IPS-20b (cell line): ENCODE data around the gene TMEM163.

ENCODE experiments used
- H3K27ac ChIP-seq: one replicate; pipeline ENCODE4 v1.5.1; 2013; ENCODE audit warnings: low read length
- H3K27me3 ChIP-seq: 2 replicates; pipeline ENCODE4 v1.6.1; 2013; ENCODE audit warnings: mild to moderate bottlenecking, low read length, inconsistent platforms; ENCODE audit not compliant: insufficient read depth
- H3K36me3 ChIP-seq: 2 replicates; pipeline ENCODE4 v1.6.1; 2013; ENCODE audit warnings: low read depth, mild to moderate bottlenecking, inconsistent platforms, low read length, moderate library complexity; ENCODE audit not compliant: insufficient read depth
- H3K4me1 ChIP-seq: 2 replicates; pipeline ENCODE4 v1.6.1; 2013; ENCODE audit warnings: mild to moderate bottlenecking, control low read depth, inconsistent platforms, low read length, moderate library complexity; ENCODE audit not compliant: insufficient read depth
- H3K4me3 ChIP-seq: 2 replicates; pipeline ENCODE4 v1.5.1; 2013; ENCODE audit warnings: mild to moderate bottlenecking, low read length, inconsistent platforms
- H3K9ac ChIP-seq: 2 replicates; pipeline ENCODE4 v1.6.1; 2013; ENCODE audit warnings: low read depth, mild to moderate bottlenecking, inconsistent platforms, low read length, moderate library complexity
- H3K9me3 ChIP-seq: 2 replicates; pipeline ENCODE4 v1.6.1; 2013; ENCODE audit warnings: mild to moderate bottlenecking, low read depth, low read length, inconsistent platforms; ENCODE audit not compliant: insufficient read depth

TMEM163 gene

DNA sequence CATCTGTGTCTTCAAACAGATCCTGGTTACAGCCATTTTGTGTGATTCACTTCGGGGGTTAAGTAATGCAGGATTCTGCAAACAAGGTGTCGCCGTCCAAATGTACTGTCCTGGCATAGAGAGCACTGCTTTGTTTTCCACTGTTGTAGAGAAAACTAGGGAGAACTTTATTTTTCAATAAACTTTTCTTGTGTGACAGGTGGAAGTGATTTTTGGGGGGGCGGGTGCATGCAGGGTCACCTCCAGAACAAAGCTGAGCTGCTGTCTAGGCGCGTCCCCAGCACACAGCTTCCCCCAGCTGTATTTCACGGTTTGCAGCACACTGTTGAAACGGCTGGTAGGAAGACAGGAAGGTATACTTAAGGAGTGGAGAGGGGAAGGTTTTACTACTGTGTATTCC, 264.4 kb downstream of the TMEM163 start:
- H3K9me3 ChIP-seq = no peaks in the 10 kb centered on the region
- H3K9ac ChIP-seq = no peak overlapping the region
- no peaks in the 10 kb centered on the region for H3K27me3 ChIP-seq
- H3K27ac ChIP-seq = no peak overlapping the region
- no peaks in the 10 kb centered on the region for H3K36me3 ChIP-seq
- H3K4me3 ChIP-seq = no peak overlapping the region
- no peaks in the 10 kb centered on the region for H3K4me1 ChIP-seq

- H3K36me3 ChIP-seq = 0 out of 2 replicates have a peak, but pooled peaks cover under 1% of the 10 kb centered on the region
- no peaks in the 10 kb centered on the region for H3K27me3 ChIP-seq
- H3K9ac ChIP-seq = no peak overlapping the region
- no peaks in the 10 kb centered on the region for H3K9me3 ChIP-seq
- no peaks in the 10 kb centered on the region for H3K4me1 ChIP-seq
- no peak overlapping the region for H3K4me3 ChIP-seq
- no peak overlapping the region for H3K27ac ChIP-seq
Measured at GRCh38 chr2:134453973-134454372, 264.8 kb downstream of the TMEM163 start.

GRCh38 chr2:134453476-134453875, 265.3 kb downstream of the TMEM163 start:
- Histone ChIP-seq H3K27ac (no peak overlapping the region), H3K36me3 (0 out of 2 replicates have a peak, but pooled peaks cover 5% of the 10 kb centered on the region), H3K4me1 (no peaks in the 10 kb centered on the region), H3K27me3 (no peaks in the 10 kb centered on the region), H3K9ac (no peak overlapping the region), H3K4me3 (no peak overlapping the region), H3K9me3 (no peaks in the 10 kb centered on the region)

- no peak overlapping the region for H3K27ac ChIP-seq
- 0 out of 2 replicates have a peak, but pooled peaks cover 5% of the 10 kb centered on the region for H3K36me3 ChIP-seq
- H3K9ac ChIP-seq = no peak overlapping the region
- H3K4me1 ChIP-seq = no peaks in the 10 kb centered on the region
- H3K9me3 ChIP-seq = no peaks in the 10 kb centered on the region
- H3K27me3 ChIP-seq = no peaks in the 10 kb centered on the region
- no peak overlapping the region for H3K4me3 ChIP-seq
Measured at GRCh38 chr2:134452042-134452733, 266.6 kb downstream of the TMEM163 start.

- no peak overlapping the region for H3K27ac ChIP-seq
- no peaks in the 10 kb centered on the region for H3K4me1 ChIP-seq
- H3K4me3 ChIP-seq = no peak overlapping the region
- H3K9ac ChIP-seq = no peak overlapping the region
- H3K9me3 ChIP-seq = no peaks in the 10 kb centered on the region
- no peaks in the 10 kb centered on the region for H3K27me3 ChIP-seq
- H3K36me3 ChIP-seq = 0 out of 2 replicates have a peak, but pooled peaks cover 5% of the 10 kb centered on the region
Measured at GRCh38 chr2:134451347-134451630, 267.5 kb downstream of the TMEM163 start.

- Histone ChIP-seq H3K4me1 (no peaks in the 10 kb centered on the region), H3K36me3 (peaks cover 5% of the 10 kb centered on the region; the same call in 1 of the 2 replicates), H3K4me3 (no peak overlapping the region), H3K27ac (no peak overlapping the region), H3K9ac (no peak overlapping the region), H3K9me3 (no peaks in the 10 kb centered on the region), H3K27me3 (no peaks in the 10 kb centered on the region)
Measured at GRCh38 chr2:134449751-134450513, 268.9 kb downstream of the TMEM163 start.

DNA sequence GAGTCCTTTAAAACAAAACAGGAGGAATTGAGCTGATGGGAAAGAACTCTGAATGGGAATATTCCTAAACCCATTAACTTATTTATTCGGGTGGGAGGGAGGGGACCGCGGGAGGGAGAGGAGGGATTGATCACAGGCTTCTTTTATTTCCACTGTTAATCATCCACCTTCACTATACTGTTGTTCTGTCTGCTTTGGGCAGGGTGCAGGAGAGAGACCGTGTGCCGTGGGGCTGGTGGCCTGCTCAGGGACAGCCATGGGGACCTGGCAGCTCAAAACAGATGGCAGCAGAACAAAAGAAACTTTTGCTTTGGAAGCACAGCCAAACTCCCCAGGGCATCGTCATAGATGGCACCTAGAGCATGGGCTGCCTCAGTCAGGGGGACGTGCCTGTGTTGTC, 269.6 kb downstream of the TMEM163 start:
- no peaks in the 10 kb centered on the region for H3K9me3 ChIP-seq
- H3K4me3 ChIP-seq = no peak overlapping the region
- H3K27me3 ChIP-seq = no peaks in the 10 kb centered on the region
- no peak overlapping the region for H3K27ac ChIP-seq
- no peaks in the 10 kb centered on the region for H3K4me1 ChIP-seq
- H3K9ac ChIP-seq = no peak overlapping the region
- H3K36me3 ChIP-seq = peaks cover 5% of the 10 kb centered on the region; the same call in 1 of the 2 replicates

GRCh38 chr2:134448650-134449049, 270.1 kb downstream of the TMEM163 start:
- H3K4me1 ChIP-seq = no peaks in the 10 kb centered on the region
- no peak overlapping the region for H3K9ac ChIP-seq
- no peak overlapping the region for H3K4me3 ChIP-seq
- H3K9me3 ChIP-seq = no peaks in the 10 kb centered on the region
- H3K27ac ChIP-seq = no peak overlapping the region
- peaks cover 5% of the 10 kb centered on the region; the same call in 1 of the 2 replicates for H3K36me3 ChIP-seq
- no peaks in the 10 kb centered on the region for H3K27me3 ChIP-seq

DNA sequence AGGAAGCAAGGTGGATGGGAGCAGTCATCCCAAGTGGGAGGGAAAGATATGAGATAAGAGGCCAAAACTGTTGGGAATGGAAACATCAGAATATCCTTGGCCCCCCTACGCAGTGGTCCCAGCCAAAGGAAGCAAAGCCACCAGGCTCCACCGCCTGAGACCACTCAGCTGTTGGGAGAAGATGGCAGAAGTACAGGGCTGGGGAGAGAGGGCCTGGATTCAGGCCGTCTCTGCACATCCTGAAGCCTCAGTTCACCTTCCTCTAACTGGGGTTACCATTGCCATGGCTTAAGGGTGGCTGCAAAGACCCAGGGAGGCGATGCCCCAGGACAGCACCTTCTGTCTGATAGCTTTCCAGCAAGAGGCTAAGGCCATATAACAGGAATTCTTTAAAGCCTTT, 271.1 kb downstream of the TMEM163 start:
- H3K27me3 ChIP-seq = no peaks in the 10 kb centered on the region
- H3K27ac ChIP-seq = no peak overlapping the region
- H3K4me1 ChIP-seq = no peaks in the 10 kb centered on the region
- no peaks in the 10 kb centered on the region for H3K9me3 ChIP-seq
- H3K36me3 ChIP-seq = peaks cover 5% of the 10 kb centered on the region; the same call in 1 of the 2 replicates
- no peak overlapping the region for H3K9ac ChIP-seq
- no peak overlapping the region for H3K4me3 ChIP-seq

- H3K4me1 ChIP-seq = no peaks in the 10 kb centered on the region
- no peaks in the 10 kb centered on the region for H3K27me3 ChIP-seq
- no peaks in the 10 kb centered on the region for H3K9me3 ChIP-seq
- H3K36me3 ChIP-seq = peaks cover 5% of the 10 kb centered on the region; the same call in 1 of the 2 replicates
- no peak overlapping the region for H3K9ac ChIP-seq
- H3K4me3 ChIP-seq = no peak overlapping the region
- H3K27ac ChIP-seq = no peak overlapping the region
Measured at GRCh38 chr2:134446383-134447017, 272.3 kb downstream of the TMEM163 start.

DNA sequence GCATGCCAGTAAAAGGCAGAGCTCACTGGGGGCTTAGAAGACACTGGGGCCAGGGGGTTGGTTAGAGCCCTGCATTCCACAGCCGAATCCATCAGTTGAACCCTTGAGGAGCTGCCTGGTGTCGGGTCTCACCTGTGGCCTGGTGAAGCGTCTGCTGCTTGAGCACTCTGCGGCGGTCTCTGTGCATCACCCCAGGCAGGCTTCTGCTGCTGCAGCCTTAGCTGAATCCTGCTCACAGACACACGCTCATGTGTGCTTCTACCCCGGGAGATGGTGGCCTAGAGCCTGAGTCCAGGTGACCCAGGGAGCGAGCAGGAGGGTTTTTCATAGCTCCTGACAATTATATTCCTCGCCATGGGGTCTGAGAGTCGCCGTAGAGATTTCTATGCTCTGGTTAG, 272.8 kb downstream of the TMEM163 start:
- no peak overlapping the region for H3K9ac ChIP-seq
- H3K27ac ChIP-seq = no peak overlapping the region
- H3K36me3 ChIP-seq = peaks cover 5% of the 10 kb centered on the region; the same call in 1 of the 2 replicates

More for the DNA sequence above, 272.8 kb downstream of the TMEM163 start:
- no peaks in the 10 kb centered on the region for H3K4me1 ChIP-seq
- no peaks in the 10 kb centered on the region for H3K9me3 ChIP-seq
- no peak overlapping the region for H3K4me3 ChIP-seq
- no peaks in the 10 kb centered on the region for H3K27me3 ChIP-seq
